ENCODE data around the gene MICU2.

GRCh38 chr13:21530656-21531055 is 73.3 kb downstream of the MICU2 start:
- no peak for TF ChIP-seq CTCF (IDR thresholded peaks at IDR 0.05; ENCODE audit: insufficient read depth, low read length, poor library complexity, severe bottlenecking)
- no peak for TF ChIP-seq EZH2phosphoT487 (conservative IDR thresholded peaks at IDR 0.05; ENCODE audit: low read length)
